ENCODE measurements around the gene KCNF1. TPM values are rescaled to one million over a fixed set of nuclear protein-coding genes. Genes with fewer than 3 reads are reported as not detected.

The KCNF1 gene
- total RNA-seq, 1 experiment from 2014 or later, result 1.2 TPM

GRCh38 chr2:10882568-10882967 is 29.2 kb upstream of the KCNF1 start:
- Mint-ChIP-seq H3K4me1 (peaks cover 55% of the 10 kb centered on the region), H3K27ac (no peak overlapping the region), H3K36me3 (no peaks in the 10 kb centered on the region), H3K9me3 (peaks cover 9% of the 10 kb centered on the region; the same call in 1 of the 2 replicates), H3K4me3 (no peak overlapping the region), H3K27me3 (ENCODE audit: low read depth) (no peaks in the 10 kb centered on the region; the same call in 1 of the 2 replicates)
- ChIA-PET POLR2A (no interaction called here), CTCF (interaction anchor here (0.6 to 1.5 kb wide), 2 partner anchors 50 to 69 kb away, joined by 4 to 5 read pairs; no protein-coding TSS in a partner anchor)
- no peak for TF ChIP-seq ZBTB43 (CRISPR knock-in tag; IDR thresholded peaks at IDR 0.05)
- no peak for TF ChIP-seq NFE2L1 (CRISPR knock-in tag; IDR thresholded peaks at IDR 0.05)
- no peak for TF ChIP-seq CREB1 (CRISPR knock-in tag; IDR thresholded peaks at IDR 0.05)
- TF ChIP-seq OVOL2 (CRISPR knock-in tag; IDR thresholded peaks at IDR 0.05; ENCODE audit: borderline replicate concordance), result no peak
- no peak for TF ChIP-seq ATF3 (CRISPR knock-in tag; conservative IDR thresholded peaks at IDR 0.05)
- TF ChIP-seq ZNF671 (CRISPR knock-in tag; IDR thresholded peaks at IDR 0.05), result no peak
- TF ChIP-seq GTF2I (CRISPR knock-in tag; conservative IDR thresholded peaks at IDR 0.05), result no peak
- no peak for TF ChIP-seq CBFB (CRISPR knock-in tag; IDR thresholded peaks at IDR 0.05; ENCODE audit: low read depth)
- no peak for TF ChIP-seq ZNF219 (CRISPR knock-in tag; IDR thresholded peaks at IDR 0.05; ENCODE audit: borderline replicate concordance)
- ATAC-seq, result no peak
- DNase-seq (ENCODE audit: low spot score), result no peak

GRCh38 chr2:10883066-10883465 is 28.7 kb upstream of the KCNF1 start:
- ChIA-PET POLR2A (no interaction called here), CTCF (interaction anchor here (2.8 kb wide), 1 partner anchor 51 kb away, joined by 11 read pairs; no protein-coding TSS in a partner anchor)
- TF ChIP-seq CTCF (IDR thresholded peaks at IDR 0.05), result no peak
- TF ChIP-seq ZNF121 (CRISPR knock-in tag; IDR thresholded peaks at IDR 0.05), result no peak
- no peak for TF ChIP-seq TEAD1 (CRISPR knock-in tag; IDR thresholded peaks at IDR 0.05)
- no peak for TF ChIP-seq E2F5 (CRISPR knock-in tag; IDR thresholded peaks at IDR 0.05)
- TF ChIP-seq STAT6 (CRISPR knock-in tag; conservative IDR thresholded peaks at IDR 0.05; ENCODE audit: low read depth), result no peak
- no peak for TF ChIP-seq ZBTB21 (CRISPR knock-in tag; IDR thresholded peaks at IDR 0.05; ENCODE audit: borderline replicate concordance)
- TF ChIP-seq ZNF263 (CRISPR knock-in tag; IDR thresholded peaks at IDR 0.05; ENCODE audit: low read depth), result no peak
- TF ChIP-seq USF2 (CRISPR knock-in tag; IDR thresholded peaks at IDR 0.05), result no peak
- TF ChIP-seq E2F4 (CRISPR knock-in tag; IDR thresholded peaks at IDR 0.05; ENCODE audit: borderline replicate concordance, low read depth), result no peak
- no peak for TF ChIP-seq AR (CRISPR knock-in tag; IDR thresholded peaks at IDR 0.05)
- no peak for TF ChIP-seq NR2C2 (CRISPR knock-in tag; IDR thresholded peaks at IDR 0.05)
- TF ChIP-seq CREM (CRISPR knock-in tag; IDR thresholded peaks at IDR 0.05), result no peak
- no peak for TF ChIP-seq CDX4 (CRISPR knock-in tag; IDR thresholded peaks at IDR 0.05; ENCODE audit: borderline replicate concordance)
- TF ChIP-seq FOXP1 (CRISPR knock-in tag; IDR thresholded peaks at IDR 0.05; ENCODE audit: borderline replicate concordance), result no peak

More at GRCh38 chr2:10883066-10883465, 28.7 kb upstream of the KCNF1 start:
- no peak overlapping the region for H3K27ac Mint-ChIP-seq
- H3K27me3 Mint-ChIP-seq (ENCODE audit: low read depth), result no peaks in the 10 kb centered on the region; the same call in 1 of the 2 replicates
- DNase-seq (ENCODE audit: low spot score) (no peak), ATAC-seq (no peak)
- H3K36me3 Mint-ChIP-seq, result no peaks in the 10 kb centered on the region
- no peak overlapping the region for H3K4me3 Mint-ChIP-seq
- peaks cover 50% of the 10 kb centered on the region for H3K4me1 Mint-ChIP-seq
- H3K9me3 Mint-ChIP-seq, result peaks cover 8% of the 10 kb centered on the region; the same call in 1 of the 2 replicates
